Panc1 (cell line): Measurements from ENCODE around the gene RIT2. TPM values are rescaled to one million over a fixed set of nuclear protein-coding genes. Genes with fewer than 3 reads are reported as not detected.

Experiments
- ATAC-seq: fragments of 200-7000 bp; cut with Tn5 transposase; 2 replicates; pipeline ENCODE4 v1.9.1; 2020; ENCODE audit warnings: mild to moderate bottlenecking, moderate library complexity
- BruUV-seq: library from RNA; stranded (reverse); fragments of 400-500 nt; replicated peaks from 2 replicates; lab custom pipeline; 2021; lab: Mats Ljungman, UMichigan
- CTCF ChIA-PET: fragments of 300-600 bp; sonication (Branson Sonifier 250); formaldehyde crosslinking; loops from one replicate; lab custom pipeline; 2022; ENCODE audit warnings: antibody characterized with exemption; lab: Charles Lee
- POLR2A ChIA-PET: fragments of 300-600 bp; sonication (Branson Sonifier 250); formaldehyde crosslinking; loops from one replicate; lab custom pipeline; 2022; ENCODE audit warnings: antibody characterized with exemption; lab: Charles Lee
- DNase-seq: peaks from one replicate; pipeline ENCODE4 v3.0.0-alpha.2; 2010; ENCODE audit warnings: low read depth, low spot score
- H3K27ac ChIP-seq: 2 replicates; pipeline ENCODE4 v1.5.1; 2011; ENCODE audit warnings: mild to moderate bottlenecking, low read length, inconsistent platforms
- H3K27me3 ChIP-seq: fragments of 200-500 bp; sonication (Bioruptor generic); 2 replicates; pipeline ENCODE4 v1.6.0; 2014; ENCODE audit warnings: low read length, inconsistent platforms; ENCODE audit not compliant: control insufficient read depth, insufficient read depth
- H3K36me3 ChIP-seq: fragments of 200-500 bp; sonication (Bioruptor generic); 2 replicates; pipeline ENCODE4 v1.5.1; 2014; ENCODE audit warnings: inconsistent platforms, mild to moderate bottlenecking, low read length, moderate library complexity; ENCODE audit not compliant: control insufficient read depth, insufficient read depth
- H3K4me1 ChIP-seq: 2 replicates; pipeline ENCODE4 v1.5.1; 2011; ENCODE audit warnings: inconsistent platforms, mild to moderate bottlenecking, low read length, moderate library complexity; ENCODE audit not compliant: control insufficient read depth, insufficient read depth
- H3K4me3 ChIP-seq, 2 experiments: 2 replicates each; pipeline ENCODE4 v1.5.1; 2011 to 2012; ENCODE audit warnings: low read depth in 2 of 2, low read length in 2 of 2, mild to moderate bottlenecking in 2 of 2, inconsistent platforms in 1 of 2, moderate library complexity in 1 of 2
- H3K9me3 ChIP-seq: fragments of 200-500 bp; sonication (Bioruptor generic); 2 replicates; pipeline ENCODE4 v1.5.1; 2014; ENCODE audit warnings: low read depth, mild to moderate bottlenecking, inconsistent platforms, low read length, moderate library complexity; ENCODE audit not compliant: control insufficient read depth, insufficient read depth
- POLR2AphosphoS5 ChIP-seq: IDR thresholded peaks from 2 replicates; pipeline ENCODE4 v1.6.1; 2012; ENCODE audit warnings: mild to moderate bottlenecking, low read depth, low read length, moderate library complexity
- SIN3A ChIP-seq: IDR thresholded peaks from 2 replicates; pipeline ENCODE4 v1.6.1; 2012; ENCODE audit warnings: low read depth, mild to moderate bottlenecking, low read length, moderate library complexity, borderline replicate concordance; ENCODE audit not compliant: insufficient read depth
- TCF7L2 ChIP-seq: IDR thresholded peaks from 2 replicates; pipeline ENCODE4 v1.6.1; 2011; ENCODE audit warnings: mild to moderate bottlenecking, low read depth, low read length, inconsistent platforms
- in situ Hi-C: cut with HindIII; loops from 2 replicates; pipeline ENCODE4 v1.10.0; 2016; ENCODE audit warnings: low sequenced_read_pairs, low pct_unique_long_range_greater_than_20kb
- intact Hi-C: fragments of 100-400 bp; cut with micrococcal nuclease; formaldehyde crosslinking; loops from one replicate; pipeline ENCODE4 v1.10.0; 2022; ENCODE audit not compliant: unreplicated experiment
- total RNA-seq: library from RNA; stranded (reverse); gene quantifications from one replicate; pipeline ENCODE4 v1.2.1, GENCODE V29; 2021; ENCODE audit not compliant: unreplicated experiment
- TF ChIP-seq, protein P1 (sequence below), 2 experiments: IDR thresholded peaks; 2 replicates each; pipeline ENCODE4 v1.6.1; 2011 to 2012; ENCODE audit warnings: low read depth in 2 of 2, control low read depth in 1 of 2, low read length in 1 of 2, mild to moderate bottlenecking in 1 of 2, moderate library complexity in 1 of 2; ENCODE audit not compliant: insufficient read depth in 1 of 2
- TF ChIP-seq, protein P2 (sequence below): fragments of 450-650 bp; IDR thresholded peaks from 2 replicates; pipeline ENCODE4 v1.5.1; 2017; ENCODE audit warnings: mild to moderate bottlenecking

Gene RIT2
- total RNA-seq, 1 experiment from 2014 or later, result not detected

DNA sequence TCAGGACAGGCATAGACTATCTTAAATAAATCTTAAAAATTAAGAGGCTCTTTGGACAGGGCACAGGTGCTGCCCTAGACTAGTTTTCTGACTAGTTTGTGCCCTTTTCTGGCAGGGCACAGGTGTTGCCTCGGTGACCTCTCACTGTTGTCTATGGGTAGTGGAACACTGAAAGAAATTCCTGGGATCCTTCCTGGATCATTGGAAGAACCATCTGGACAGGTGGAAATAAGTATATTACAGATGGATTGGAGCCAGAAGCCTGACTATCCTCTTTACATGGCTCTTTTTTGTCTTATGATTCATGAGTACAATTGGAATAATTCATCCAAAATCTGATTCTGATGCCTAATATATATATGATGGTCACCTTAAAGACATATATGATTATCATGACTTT lies 286.6 kb downstream of the RIT2 start:
- H3K4me1 ChIP-seq, result no peaks in the 10 kb centered on the region
- H3K27ac ChIP-seq, result no peak overlapping the region
- ChIA-PET POLR2A (no interaction called here), CTCF (no interaction called here)
- intact Hi-C loops, result no loop called here
- no peak for DNase-seq
- no TSS peak for BruUV-seq
- H3K27me3 ChIP-seq, result no peaks in the 10 kb centered on the region
- TF ChIP-seq POLR2AphosphoS5 (no peak), TCF7L2 (no peak), SIN3A (no peak)
- TF ChIP-seq, protein P1, sequence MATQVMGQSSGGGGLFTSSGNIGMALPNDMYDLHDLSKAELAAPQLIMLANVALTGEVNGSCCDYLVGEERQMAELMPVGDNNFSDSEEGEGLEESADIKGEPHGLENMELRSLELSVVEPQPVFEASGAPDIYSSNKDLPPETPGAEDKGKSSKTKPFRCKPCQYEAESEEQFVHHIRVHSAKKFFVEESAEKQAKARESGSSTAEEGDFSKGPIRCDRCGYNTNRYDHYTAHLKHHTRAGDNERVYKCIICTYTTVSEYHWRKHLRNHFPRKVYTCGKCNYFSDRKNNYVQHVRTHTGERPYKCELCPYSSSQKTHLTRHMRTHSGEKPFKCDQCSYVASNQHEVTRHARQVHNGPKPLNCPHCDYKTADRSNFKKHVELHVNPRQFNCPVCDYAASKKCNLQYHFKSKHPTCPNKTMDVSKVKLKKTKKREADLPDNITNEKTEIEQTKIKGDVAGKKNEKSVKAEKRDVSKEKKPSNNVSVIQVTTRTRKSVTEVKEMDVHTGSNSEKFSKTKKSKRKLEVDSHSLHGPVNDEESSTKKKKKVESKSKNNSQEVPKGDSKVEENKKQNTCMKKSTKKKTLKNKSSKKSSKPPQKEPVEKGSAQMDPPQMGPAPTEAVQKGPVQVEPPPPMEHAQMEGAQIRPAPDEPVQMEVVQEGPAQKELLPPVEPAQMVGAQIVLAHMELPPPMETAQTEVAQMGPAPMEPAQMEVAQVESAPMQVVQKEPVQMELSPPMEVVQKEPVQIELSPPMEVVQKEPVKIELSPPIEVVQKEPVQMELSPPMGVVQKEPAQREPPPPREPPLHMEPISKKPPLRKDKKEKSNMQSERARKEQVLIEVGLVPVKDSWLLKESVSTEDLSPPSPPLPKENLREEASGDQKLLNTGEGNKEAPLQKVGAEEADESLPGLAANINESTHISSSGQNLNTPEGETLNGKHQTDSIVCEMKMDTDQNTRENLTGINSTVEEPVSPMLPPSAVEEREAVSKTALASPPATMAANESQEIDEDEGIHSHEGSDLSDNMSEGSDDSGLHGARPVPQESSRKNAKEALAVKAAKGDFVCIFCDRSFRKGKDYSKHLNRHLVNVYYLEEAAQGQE (IDR thresholded peaks at IDR 0.05; ENCODE audit: insufficient read depth in 1 of 2, low read depth in 2 of 2, low read length in 1 of 2), result no peak
- TF ChIP-seq, protein P2, sequence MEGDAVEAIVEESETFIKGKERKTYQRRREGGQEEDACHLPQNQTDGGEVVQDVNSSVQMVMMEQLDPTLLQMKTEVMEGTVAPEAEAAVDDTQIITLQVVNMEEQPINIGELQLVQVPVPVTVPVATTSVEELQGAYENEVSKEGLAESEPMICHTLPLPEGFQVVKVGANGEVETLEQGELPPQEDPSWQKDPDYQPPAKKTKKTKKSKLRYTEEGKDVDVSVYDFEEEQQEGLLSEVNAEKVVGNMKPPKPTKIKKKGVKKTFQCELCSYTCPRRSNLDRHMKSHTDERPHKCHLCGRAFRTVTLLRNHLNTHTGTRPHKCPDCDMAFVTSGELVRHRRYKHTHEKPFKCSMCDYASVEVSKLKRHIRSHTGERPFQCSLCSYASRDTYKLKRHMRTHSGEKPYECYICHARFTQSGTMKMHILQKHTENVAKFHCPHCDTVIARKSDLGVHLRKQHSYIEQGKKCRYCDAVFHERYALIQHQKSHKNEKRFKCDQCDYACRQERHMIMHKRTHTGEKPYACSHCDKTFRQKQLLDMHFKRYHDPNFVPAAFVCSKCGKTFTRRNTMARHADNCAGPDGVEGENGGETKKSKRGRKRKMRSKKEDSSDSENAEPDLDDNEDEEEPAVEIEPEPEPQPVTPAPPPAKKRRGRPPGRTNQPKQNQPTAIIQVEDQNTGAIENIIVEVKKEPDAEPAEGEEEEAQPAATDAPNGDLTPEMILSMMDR, result no peak
- H3K36me3 ChIP-seq, result no peaks in the 10 kb centered on the region
- no peaks in the 10 kb centered on the region for H3K9me3 ChIP-seq
- no peak for ATAC-seq
- H3K4me3 ChIP-seq, result no peak overlapping the region
- in situ Hi-C loops, result no loop called here

DNA sequence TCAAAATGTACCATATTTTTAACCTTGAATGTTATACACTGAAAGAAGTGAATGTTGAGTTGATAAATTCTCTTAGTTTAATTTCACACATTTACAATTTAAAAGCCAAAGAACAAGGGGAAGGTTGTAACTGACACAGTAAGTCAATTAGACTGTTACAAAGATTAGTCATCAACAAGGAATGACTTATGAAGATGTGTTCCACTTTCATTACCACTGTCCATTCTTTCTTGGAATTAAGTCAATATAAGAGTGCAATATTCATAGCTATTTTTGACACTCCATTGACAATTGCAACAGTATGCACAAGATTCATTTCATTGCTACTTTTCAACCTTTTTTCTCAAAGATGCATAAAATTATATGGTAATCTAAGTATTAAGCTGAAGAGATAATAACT lies 291.3 kb downstream of the RIT2 start:
- Histone ChIP-seq H3K27me3 (no peaks in the 10 kb centered on the region), H3K4me3 (no peak overlapping the region), H3K4me1 (no peaks in the 10 kb centered on the region), H3K36me3 (no peaks in the 10 kb centered on the region), H3K27ac (no peak overlapping the region), H3K9me3 (no peaks in the 10 kb centered on the region)
- in situ Hi-C loops (no loop called here), intact Hi-C loops (no loop called here)
- no peak for ATAC-seq
- BruUV-seq, result no TSS peak
- ChIA-PET CTCF (no interaction called here), POLR2A (no interaction called here)
- DNase-seq, result no peak
- TF ChIP-seq SIN3A, result no peak
- TF ChIP-seq, protein P1 (IDR thresholded peaks at IDR 0.05; ENCODE audit: insufficient read depth in 1 of 2, low read depth in 2 of 2, low read length in 1 of 2), result no peak
- TF ChIP-seq, protein P2, result no peak
- TF ChIP-seq POLR2AphosphoS5, result no peak
- no peak for TF ChIP-seq TCF7L2
